HEK293 (cell line): ENCODE results near the gene NT5DC3.

Source experiments
- CTCF ChIP-seq: fragments of 450-650 bp; formaldehyde crosslinking; IDR thresholded peaks from 2 replicates; pipeline ENCODE4 v1.5.1; 2016; ENCODE audit warnings: missing biosample characterization, missing genetic modification characterization
- KLF16 ChIP-seq: fragments of 450-650 bp; formaldehyde crosslinking; IDR thresholded peaks from 2 replicates; pipeline ENCODE4 v1.5.1; 2017; ENCODE audit warnings: missing biosample characterization, missing genetic modification characterization
- PRDM1 ChIP-seq: fragments of 450-650 bp; formaldehyde crosslinking; IDR thresholded peaks from 2 replicates; pipeline ENCODE4; 2016; ENCODE audit warnings: missing biosample characterization, missing genetic modification characterization
- SALL2 ChIP-seq: fragments of 450-650 bp; formaldehyde crosslinking; IDR thresholded peaks from 2 replicates; pipeline ENCODE4 v1.5.0; 2017; ENCODE audit warnings: missing biosample characterization, mild to moderate bottlenecking, missing genetic modification characterization, borderline replicate concordance
- ZBTB20 ChIP-seq: fragments of 450-650 bp; formaldehyde crosslinking; IDR thresholded peaks from 2 replicates; pipeline ENCODE4 v1.5.1; 2016; ENCODE audit warnings: missing biosample characterization, missing genetic modification characterization
- ZNF830 ChIP-seq: fragments of 450-650 bp; IDR thresholded peaks from 2 replicates; pipeline ENCODE4 v1.5.0; 2018; ENCODE audit warnings: missing biosample characterization, missing genetic modification characterization, low read depth, mild to moderate bottlenecking, moderate library complexity

- no peak for TF ChIP-seq KLF16 (tag by site-specific recombination)
- TF ChIP-seq SALL2 (tag by site-specific recombination) = no peak
- no peak for TF ChIP-seq ZBTB20 (tag by site-specific recombination)
- no peak for TF ChIP-seq PRDM1
- no peak for TF ChIP-seq CTCF
- no peak for TF ChIP-seq ZNF830 (tag by site-specific recombination)
These were observed 36.3 kb upstream of the NT5DC3 start for GRCh38 chr12:103877288-103877687.
